HG03432 (cell line): ENCODE results near the gene POLR2C.
A peak's percentile ranks its signal among the peaks of the same experiment; 100 is the strongest.

ENCODE experiments used
- ATAC-seq: cut with Tn5 transposase; IDR thresholded peaks from one replicate; pipeline ENCODE4 v1.9.1; 2021; ENCODE audit warnings: mild to moderate bottlenecking, moderate library complexity; ENCODE audit not compliant: unreplicated experiment

The POLR2C gene

DNA sequence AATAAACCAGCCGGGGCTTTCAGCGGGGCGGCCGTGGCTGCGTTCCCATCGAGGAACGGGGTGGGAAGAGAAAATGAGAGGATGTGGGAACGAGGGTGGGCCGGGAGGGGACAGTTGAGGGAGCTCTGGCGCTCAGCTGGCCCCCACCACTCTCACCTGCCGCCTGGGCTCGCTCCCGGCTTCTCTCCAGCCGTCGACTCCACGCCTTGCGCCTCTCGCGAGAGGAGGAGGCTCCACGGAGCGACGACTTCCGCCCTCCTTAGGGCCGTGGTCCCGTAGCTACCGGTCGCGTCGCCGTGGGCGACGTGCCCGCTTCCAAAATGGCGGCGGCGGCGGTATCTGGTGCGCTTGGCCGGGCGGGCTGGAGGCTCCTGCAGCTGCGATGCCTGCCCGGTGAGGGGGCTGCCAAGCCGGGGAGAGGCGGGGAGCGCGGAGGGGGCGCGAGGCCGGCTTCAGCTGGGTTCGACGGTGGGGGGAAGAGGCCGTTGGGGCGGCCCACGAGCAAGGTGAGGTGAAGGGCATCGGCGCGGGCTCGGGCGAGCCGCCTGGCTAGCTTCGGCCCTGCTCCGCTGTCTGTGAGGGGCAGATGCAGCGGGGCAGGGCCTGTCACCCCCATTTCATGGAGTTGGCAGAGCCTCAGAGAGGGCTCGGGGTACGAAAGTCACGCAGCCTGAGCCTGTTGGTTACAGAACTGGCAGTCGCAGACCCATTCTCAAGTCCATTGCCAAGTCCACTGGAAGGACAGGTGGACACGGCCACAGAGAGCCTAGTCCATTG is 15.1 kb upstream of the POLR2C start, which contains the start of the genes CIAPIN1 and COQ9:
CIAPIN1 (minus strand) TSS at position 200 of the 777 bp plus-strand sequence. CDS start 6,457 bp downstream, outside the sequence.
COQ9 (plus strand) TSS at position 294 of the 777 bp plus-strand sequence; CDS start at position 321, 27 bp downstream.
- peak; percentile 97 for ATAC-seq

DNA sequence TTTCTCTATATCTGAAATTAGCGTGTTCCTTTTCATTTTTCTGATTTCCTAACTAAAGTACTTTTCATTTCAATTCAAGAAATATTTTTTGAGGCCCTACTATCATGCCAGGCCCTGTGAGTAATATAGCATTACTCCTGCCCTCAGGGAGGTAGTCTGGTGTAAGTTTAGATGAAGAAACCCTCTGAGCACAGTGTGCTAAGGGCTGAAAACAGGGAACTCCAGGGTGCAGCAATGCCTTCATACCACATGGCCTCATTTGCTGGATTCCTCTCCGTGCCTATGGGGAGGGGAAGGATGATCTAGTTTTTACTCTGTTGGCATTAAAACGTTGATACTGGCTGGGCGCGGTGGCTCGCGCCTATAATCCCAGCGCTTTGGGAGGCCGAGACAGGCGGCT is 10.5 kb upstream of the POLR2C start:
- ATAC-seq, result no peak

- ATAC-seq, result no peak
These were observed 491 bp downstream of the POLR2C start for GRCh38 chr16:57462978-57463362.

GRCh38 chr16:57464523-57464922 is 2.0 kb downstream of the POLR2C start:
- no peak for ATAC-seq

DNA sequence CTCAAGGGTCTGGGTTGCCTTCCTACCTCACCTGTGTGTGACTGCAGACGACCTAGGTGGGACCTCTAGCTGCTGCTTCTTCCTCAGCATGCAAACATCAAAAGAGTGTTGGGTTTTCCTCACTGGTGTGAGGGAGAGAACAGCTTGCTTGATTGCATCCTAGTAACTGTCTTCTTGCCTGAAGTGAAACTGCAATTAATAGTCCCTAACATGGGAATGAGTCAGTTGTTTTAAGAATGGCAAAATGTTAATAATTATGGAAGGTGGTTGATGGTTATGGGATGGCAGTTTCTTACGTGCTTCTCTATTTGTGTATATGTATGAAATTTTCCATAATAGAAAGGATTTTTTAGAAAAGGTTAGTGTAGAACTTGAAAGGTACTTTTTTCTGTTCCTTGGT is 5.9 kb downstream of the POLR2C start:
- ATAC-seq, result no peak

DNA sequence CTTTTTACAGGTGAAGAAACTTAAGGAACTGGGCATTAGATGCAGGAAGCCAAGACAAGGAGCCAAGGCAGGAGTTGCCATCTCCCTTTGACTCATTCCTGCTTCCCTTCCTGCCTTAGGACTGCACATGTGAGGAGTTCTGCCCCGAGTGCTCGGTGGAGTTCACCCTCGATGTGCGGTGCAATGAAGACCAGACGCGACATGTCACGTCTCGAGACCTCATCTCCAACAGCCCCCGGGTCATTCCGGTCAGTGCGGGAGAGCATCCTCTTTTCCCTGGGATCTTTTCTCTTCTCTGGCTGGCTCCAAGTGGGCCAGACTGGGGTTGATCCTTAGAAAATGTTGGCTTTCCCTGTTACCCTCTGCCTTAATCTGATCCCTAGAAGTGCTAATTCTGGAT is 6.6 kb downstream of the POLR2C start:
- no peak for ATAC-seq

- no peak for ATAC-seq
These were observed 7.5 kb downstream of the POLR2C start for GRCh38 chr16:57469917-57470470.

GRCh38 chr16:57470711-57471110 is 8.2 kb downstream of the POLR2C start:
- no peak for ATAC-seq

DNA sequence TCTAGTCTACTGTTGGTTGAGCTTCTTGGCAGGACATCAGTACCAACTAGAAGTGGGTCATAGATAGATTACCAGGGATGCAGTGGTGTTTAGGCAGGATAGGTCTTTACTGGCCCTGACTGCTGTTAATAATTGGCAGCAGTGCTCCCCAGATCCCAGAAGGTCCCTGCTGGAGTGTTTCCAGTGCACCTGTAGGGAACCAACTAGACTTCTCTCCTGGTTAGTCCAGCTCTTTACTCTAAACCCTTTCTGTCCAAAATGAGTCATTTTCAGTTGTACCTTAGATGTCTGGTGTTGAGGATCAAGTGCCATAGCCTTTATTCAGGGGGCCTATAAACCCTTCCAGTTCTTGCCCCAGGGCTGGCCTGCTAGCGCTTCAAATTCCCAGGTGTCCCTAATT is 8.7 kb downstream of the POLR2C start:
- no peak for ATAC-seq

GRCh38 chr16:57471852-57472664 is 9.6 kb downstream of the POLR2C start:
- no peak for ATAC-seq

GRCh38 chr16:57472665-57473060 is 10.2 kb downstream of the POLR2C start:
- no peak for ATAC-seq

DNA sequence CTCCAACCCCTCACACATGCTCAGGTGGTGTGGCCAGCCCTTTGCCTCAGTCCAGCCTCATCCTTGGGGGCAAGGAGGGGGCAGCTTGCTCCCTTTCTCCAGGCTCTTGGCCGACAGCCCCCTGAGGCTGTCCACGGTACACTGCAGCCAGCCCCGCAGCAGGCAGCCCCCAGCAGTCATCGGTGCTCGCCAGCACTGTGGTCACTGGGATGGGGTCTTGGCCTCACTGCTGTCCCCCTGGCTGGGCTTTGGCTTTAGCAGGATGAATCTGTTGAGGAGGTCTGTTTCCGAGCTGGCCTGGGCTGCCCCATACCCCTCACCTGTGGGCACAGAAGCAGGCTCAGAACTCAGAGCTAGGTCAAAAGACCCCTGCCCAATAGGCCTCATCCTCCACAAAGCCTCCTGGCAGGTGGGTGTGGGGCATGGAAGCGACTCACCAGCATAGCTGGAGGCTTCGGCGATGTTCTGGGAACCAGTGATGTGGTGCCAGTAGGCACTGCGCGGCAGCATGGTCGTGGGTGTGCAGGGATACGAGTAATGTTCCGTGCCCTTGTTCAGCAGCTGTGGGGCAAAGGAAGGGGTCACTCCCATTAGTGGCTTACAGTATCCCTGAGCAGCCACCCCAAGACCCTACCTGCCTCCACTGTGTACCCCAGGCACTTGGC is 10.8 kb downstream of the POLR2C start:
- no peak for ATAC-seq

GRCh38 chr16:57473906-57474305 is 11.4 kb downstream of the POLR2C start:
- ATAC-seq, result no peak

DNA sequence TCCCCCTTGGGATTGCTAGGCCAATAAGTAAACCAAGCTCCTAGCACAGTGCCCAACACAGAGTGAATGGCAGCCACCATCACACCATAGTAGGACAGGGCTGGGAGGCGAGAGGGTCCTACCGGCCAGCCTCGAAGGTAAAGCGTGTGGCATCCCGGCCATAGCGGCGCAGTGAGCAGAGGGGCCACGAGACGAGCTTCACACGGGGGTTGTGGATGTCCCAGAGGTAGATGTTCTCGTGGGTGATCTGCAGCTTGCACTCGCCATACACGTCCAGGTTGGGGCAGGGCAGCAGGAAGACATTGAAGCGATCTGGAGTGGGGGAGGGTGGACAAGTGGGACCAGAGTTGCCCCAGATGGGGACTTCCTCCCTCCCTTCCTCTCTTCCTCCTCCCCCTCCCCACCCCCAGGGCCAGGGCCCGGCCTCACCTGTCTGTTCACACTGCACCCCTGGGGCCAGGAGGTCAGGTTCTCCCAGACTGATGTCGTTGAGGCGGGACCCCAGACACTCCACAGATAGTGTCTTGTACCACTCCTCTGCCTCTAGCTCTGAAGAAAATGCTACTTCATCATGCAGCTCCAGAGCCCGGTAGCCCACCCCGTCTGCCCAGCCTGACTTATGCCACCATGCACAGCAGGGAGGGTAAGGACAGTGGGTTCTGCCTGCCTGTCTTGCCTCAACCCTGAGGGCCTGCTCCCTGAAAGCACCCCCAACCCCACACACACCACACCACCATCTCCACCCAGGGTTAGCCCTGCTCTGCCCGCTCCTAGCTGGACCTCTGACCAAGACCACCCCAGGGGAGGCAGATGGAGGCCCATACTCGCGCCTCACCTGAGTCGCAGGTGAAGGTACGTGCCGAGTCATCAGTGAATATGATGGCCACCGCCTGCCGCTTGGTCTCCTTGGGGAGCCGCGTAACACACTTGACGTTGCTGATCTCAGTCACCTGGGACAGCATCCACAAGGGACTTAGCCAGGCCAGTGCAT is 12.5 kb downstream of the POLR2C start:
- ATAC-seq, result no peak

DNA sequence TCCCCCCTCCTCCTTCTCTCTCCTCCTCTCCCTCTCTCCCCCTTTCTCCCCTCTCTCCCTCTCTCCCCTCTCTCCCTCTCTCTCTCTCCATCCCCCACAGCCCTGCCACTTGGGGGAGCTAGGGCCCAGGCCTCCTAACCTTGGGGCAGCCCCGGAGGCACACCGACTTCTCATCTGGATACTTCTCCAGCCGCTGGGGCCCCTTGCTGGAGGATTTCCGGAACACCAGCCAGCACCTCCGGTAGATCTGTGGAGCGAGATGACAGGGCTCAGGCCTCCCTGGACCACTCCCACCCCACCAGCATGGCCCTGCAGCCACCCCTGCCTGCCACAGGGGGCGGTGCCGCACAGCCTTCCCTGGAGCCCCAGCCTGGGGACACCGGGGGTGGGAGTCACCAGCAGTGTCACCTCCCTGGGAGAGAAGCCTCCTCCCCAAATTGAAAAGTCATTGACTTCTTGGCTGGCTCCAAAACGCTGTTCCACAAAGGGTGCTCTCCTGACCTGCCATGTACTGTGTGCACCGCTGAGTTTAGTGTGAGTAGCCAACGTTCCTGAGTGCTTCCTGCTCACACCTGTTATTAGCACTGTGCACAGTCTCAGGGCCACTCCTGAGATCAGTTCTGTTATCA is 13.3 kb downstream of the POLR2C start:
- ATAC-seq, result peak; percentile 98

DNA sequence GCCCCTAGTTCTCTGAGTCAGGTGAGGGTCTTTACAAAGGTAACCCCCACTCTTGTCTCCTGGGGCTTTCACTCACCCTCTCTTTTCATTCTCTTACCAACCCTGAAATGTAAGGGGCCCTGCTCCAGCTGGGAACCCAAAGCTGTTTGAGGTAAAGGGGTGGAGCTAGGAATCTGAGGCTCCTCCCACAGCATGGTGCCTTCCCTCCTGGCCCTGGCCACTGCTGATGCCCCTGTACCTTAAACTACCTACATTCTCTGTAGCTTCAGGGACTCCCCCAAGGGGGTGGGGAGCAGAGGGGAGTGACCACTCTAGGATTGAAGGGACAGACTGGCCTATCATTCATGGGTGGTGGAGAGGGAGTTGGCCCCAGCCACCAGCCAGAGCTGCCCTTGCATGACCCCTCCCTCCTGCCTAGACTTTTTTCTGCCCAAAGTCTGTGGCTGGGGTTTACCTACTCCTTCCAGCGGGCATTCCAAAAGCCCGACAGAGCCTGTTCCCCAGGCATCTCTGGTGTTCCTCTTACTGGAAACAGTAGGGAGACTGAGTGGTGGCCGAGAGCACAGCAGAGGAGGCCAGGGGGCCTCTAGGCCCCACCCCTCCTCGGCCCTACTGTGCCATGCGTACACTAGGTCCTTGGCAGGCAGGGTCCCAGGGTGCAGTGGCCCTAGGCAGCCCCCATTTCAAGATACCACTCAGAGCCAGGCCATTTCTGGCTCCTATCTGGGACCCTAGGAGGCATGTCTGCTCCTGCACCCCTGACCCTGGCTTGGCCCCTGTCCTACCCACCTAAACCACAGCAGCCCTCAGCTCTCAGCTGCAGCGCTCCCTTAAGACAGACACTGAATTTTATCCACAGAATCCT is 14.3 kb downstream of the POLR2C start:
- ATAC-seq, result no peak

DNA sequence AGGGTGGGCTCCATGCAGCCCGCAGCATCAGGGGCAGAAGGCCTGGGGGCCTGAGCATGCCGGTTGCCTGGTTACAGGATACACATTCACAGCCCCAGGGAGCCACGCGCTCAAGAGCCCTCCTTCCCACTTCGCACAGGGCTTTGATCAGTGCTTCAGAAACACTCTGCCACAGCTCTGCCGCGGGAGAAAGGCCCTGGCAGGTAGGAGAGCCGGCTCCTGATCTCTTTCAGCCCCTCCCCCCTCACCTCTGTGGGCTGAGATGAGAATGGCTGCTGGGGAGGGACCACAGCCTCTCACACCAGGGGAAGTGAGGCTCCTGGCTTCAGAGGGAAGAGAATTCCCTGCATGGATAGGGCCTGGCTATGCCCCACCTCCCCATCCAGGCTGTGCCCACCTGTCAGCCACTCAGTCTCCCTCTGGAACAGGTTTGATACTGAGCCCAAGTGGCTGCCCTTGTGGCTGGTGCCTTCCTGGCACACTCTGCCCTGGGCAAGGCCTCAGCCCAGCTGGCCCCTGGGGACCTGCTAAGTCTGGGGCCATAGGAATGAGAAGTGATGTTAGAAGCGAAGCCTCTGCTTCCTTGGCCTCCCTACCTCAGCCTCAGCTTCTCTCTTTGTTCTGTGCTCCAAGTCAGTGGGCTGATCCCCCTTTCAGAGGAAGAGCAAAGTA is 15.2 kb downstream of the POLR2C start:
- no peak for ATAC-seq
